22Rv1 (cell line): ENCODE data around the gene MBIP.

Experiments
- ZFX ChIP-seq: fragments of 450-650 bp; IDR thresholded peaks from 2 replicates; pipeline ENCODE4 v1.6.1; 2017; ENCODE audit warnings: antibody characterized with exemption, borderline replicate concordance
- TF ChIP-seq, protein P1 (sequence below): fragments of 450-650 bp; IDR thresholded peaks from 2 replicates; pipeline ENCODE4 v1.5.1; 2017; ENCODE audit warnings: mild to moderate bottlenecking

DNA sequence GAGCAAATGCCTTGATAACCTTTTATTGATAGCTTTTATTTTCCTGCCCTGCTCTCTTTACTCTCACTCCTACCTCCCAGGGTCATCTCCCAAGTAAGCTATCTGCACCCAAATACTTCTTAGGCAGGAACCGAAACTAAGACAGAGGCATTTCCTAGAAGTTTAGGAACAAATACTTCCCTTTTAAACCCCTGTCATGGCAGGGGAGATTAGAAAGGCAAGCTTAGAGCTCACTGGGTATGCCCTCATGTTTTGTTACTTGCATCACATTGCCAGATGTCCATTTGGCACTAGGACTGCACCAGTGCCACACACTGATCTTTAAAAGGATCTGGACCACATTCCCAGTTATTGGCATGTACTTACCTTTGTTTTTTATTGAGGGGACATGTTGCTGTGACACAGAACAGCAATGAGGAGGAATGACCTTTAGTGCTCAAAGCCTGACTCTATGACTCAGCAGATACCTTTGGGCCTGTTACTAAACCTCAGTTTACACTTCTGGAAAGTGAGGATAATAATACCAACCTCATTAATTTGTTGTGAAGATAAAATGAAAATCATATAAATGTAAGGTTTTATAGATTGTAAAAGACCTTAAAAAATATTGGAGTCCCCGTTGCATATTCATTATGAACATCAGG is 40.9 kb upstream of the MBIP start:
- TF ChIP-seq, protein P1, sequence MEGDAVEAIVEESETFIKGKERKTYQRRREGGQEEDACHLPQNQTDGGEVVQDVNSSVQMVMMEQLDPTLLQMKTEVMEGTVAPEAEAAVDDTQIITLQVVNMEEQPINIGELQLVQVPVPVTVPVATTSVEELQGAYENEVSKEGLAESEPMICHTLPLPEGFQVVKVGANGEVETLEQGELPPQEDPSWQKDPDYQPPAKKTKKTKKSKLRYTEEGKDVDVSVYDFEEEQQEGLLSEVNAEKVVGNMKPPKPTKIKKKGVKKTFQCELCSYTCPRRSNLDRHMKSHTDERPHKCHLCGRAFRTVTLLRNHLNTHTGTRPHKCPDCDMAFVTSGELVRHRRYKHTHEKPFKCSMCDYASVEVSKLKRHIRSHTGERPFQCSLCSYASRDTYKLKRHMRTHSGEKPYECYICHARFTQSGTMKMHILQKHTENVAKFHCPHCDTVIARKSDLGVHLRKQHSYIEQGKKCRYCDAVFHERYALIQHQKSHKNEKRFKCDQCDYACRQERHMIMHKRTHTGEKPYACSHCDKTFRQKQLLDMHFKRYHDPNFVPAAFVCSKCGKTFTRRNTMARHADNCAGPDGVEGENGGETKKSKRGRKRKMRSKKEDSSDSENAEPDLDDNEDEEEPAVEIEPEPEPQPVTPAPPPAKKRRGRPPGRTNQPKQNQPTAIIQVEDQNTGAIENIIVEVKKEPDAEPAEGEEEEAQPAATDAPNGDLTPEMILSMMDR: no peak
- no peak for TF ChIP-seq ZFX
